HL-60/S4 (cell line): ENCODE measurements around the gene EML4.
"Not testable (repeated sequence)": the region's sequence is repeated elsewhere in the genome, so short reads cannot be mapped to it uniquely, and the experiment has no call there.

ENCODE experiments used
- in situ Hi-C: fragments of 300-500 bp; cut with MboI; formaldehyde crosslinking; loops from 2 replicates; pipeline ENCODE4 v1.14.3; 2022; ENCODE audit warnings: low sequenced_read_pairs

EML4 gene

DNA sequence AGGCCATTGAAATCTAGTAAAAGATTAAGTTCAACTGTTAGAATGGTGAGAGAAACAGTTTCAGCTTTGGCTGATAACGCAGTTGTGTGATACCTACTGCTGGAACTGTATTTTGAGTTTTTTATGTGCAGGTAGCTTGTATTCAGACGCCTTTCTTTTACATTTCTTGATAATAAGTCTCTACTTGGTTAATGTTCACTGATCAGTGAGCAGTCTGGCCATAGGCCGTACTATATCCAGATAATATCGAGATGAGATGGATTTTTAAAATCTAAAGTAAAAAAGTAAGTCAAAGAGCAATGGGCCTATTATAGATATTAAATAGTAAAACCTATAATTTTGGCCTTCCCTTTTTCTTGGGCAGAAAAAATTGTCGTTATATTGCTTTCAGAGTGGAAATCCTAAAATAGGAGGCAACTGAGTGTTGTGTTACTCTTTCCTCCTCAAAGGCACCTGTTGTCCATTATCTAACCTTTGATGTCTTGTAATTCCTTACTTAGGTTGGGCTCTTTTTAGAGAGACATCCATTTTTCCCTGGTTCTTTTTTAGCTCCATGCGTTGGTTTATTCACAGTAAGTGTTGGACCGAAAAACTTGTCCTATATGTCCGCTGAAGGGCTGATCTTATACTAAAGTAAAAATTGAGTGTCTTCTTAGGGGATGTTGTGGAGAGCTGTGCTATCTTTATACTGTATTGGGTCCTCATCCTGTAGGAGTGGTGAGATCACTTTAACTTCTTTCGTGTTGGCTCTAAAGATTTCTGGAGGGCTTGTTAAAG, 1.7 kb downstream of the EML4 start:
- in situ Hi-C loops, result no loop called here

DNA sequence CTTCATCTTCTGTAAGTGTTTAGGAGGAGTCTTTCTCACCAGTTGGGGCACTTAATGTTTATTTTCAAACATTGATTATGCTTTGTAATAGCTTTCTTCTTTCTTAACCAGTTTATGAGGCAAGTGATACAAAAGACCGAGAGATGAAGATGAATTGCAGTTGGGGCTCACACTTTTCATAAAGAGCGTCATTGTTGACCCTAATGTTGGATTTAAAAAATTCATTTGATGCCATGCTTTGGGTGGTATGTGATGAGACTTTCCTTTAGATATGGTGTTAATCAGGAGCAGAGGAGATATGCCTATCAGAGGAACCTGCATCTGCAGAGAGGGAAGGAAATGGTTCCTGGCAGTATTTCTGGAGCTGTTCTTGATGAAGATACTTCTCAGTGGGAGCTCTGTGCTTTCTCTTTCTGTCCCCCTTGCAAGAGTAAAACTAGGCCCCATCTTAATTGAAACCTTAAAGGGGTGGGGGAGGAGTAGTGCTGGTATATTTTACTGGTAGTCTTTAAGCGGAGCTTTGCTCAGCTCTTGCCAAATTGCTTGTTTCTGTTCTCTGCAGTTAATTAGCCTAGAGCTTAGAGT, 2.3 kb downstream of the EML4 start:
- in situ Hi-C loops, result no loop called here

DNA sequence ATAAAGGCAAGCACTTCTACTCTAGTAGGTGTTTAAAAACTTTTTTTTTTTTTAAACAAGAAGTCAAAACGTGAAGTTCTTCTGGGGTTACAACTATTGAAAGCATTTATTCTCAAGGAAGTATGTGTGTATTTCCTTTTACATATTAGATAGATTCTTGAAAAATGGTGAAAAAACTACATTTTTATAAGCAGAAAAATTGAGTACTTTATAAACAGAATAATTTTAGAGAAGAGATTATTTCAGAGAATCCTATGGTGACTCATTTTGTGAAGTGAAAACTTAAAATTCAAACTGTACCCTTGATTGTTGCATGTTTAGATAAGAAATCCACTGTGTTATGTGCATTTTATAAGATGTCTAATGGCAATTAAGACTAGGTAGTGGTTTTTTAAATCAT, 2.9 kb downstream of the EML4 start:
- in situ Hi-C loops, result no loop called here

DNA sequence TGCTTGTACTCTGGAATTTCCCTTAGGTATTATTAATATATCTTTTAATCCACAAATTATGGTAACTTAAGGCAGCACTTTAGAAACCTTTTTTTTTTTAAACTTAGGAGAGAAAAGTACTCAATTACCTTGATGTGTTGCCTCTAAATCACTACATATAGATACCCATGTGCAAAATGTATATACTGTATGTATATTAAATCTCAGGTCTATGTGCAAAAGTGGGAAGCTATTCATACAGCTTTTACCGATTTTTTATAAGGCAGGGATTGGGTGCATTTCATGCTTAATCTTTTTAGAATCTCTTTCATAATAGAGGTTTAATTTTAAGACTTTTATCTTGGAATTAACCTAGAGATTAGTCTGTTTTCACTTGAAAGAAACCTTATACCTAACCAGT, 3.4 kb downstream of the EML4 start:
- in situ Hi-C loops, result no loop called here

DNA sequence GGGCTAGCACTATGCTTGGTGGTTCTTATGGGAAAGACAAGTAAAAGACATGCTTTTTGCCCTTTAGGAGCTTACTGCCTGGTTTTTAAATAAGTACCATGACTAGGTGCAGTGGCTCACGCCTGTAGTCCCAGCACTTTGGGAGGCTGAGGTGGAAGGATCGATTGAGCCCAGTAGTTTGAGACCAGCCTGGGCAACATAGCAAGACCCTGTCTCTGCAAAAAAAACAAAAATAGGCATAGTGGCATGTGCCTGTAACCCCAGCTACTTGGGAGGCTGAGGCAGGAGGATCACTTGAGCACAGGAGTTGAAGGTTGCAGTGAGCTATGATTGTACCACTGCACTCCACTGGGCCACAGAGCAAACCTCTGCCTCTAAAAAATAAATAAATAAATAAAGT, 4.3 kb downstream of the EML4 start:
- in situ Hi-C loops, result not testable (repeated sequence)

DNA sequence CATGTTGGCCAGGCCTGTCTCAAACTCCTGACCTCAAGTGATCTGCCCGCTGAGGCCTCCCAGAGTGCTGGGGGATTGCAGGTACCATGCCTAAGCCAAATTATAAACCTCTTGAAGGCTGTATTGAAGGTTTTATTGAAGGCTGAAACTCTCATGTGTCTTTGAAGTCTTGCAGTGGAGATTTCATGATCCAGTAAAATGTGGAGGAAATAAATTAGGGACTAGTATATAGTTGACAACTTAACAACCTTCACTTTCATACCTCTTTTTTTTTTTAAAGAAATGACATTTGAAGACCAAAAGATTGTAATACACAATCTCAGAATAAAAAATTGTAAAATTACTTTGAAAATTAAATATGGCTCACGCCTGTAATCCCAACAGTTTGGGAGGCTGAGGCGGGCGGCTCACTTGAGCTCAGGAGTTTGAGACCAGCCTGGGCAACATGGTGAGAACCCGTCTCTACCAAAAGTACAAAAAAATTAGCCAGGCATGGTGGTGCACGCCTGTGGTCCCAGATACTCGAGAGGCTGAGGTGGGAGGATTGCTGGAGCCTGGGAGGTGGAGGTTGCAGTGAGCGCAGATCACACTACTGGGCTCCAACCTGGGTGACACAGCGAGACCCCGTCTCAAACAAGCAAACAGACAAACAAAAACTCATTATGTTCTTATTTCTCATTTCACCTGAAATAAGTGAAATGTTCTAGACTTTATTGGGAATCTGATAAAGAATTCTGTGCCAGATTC, 8.0 kb downstream of the EML4 start:
- in situ Hi-C loops, result no loop called here

DNA sequence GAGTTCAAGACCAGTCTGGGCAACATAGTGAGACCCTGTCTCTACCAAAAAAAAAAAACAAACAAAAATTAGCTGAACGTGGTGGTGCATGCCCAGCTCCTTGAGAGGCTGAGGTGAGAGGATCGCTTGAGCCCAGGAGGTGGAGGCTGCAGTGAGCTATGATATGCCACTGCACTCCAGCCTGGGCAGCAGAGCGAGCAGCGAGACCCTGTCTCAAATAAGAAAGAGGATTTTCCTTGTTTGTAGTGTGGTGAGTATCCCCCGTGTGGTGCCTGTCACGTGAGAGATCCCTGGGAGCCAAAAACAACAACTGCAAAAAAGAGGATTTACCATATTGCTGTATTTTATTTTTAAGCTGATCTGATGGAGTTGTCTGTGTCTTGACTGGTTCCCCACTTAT, 9.2 kb downstream of the EML4 start:
- in situ Hi-C loops, result no loop called here

DNA sequence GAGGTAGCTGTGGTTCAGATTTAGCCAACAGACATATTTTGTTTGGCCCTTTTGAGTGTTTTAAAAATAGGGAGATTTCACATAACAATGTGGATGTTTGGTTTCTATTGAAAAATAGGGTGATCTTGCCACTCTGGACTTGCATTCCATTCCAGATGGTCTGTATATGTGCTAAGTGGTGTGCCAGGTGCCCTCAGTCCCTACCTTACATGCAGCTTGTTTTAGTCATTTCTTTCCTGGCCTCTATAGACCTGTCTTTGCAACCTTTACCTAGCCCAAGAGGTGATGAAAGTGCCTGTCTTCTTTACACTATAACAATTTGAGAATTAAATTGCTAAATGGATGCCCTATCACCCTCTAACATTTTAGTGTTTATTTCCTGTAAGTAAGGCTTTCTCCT, 11.1 kb downstream of the EML4 start:
- in situ Hi-C loops, result no loop called here

DNA sequence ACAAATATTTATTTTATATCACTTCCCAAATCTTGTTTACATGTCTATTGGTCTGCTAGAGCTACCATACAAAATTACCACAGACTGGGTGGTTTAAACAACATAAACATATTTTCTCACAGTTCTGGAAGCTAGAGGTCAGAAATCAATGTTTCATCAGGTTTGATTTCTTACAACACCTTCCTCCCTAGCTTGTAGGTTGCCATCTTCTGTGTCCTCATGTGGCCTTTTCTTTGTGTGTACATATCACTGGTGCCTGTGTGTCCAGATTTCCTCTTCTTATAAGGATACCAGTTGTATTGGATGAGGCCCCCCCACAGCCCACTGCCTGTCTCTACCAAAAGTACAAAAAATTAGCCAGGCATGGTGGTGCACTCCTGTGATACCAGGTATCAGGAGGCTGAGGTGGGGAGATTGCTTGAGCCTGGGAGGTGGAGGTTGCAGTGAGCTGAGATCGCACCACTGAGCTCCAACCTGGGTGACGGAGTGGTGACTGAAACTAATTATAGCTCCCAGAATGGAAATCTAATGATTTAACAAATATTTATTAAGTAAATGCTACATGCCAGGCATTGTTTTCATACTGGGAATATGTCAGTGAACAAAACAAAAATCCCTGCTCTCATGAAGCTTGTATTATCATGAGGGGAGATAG, 13.6 kb downstream of the EML4 start:
- in situ Hi-C loops, result no loop called here

DNA sequence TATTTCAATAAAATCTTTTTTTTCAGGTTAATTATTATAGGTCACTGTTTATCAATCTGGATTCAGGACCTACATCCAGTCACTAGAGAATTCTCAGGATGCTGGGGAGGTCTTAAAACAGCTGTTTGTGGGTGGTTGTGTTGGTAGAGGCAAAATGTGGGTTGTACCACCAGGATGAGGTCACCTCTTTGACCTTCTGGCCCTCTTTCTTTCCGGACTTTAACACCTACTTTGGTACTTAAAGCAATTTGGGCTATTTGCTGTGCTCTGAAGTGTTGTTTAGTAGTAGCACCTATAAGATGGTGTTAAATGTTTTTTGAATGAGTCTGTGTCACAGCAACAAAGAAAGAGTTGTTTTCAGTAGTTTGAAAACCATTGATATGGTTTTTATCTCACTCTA, 14.6 kb downstream of the EML4 start:
- in situ Hi-C loops, result no loop called here

DNA sequence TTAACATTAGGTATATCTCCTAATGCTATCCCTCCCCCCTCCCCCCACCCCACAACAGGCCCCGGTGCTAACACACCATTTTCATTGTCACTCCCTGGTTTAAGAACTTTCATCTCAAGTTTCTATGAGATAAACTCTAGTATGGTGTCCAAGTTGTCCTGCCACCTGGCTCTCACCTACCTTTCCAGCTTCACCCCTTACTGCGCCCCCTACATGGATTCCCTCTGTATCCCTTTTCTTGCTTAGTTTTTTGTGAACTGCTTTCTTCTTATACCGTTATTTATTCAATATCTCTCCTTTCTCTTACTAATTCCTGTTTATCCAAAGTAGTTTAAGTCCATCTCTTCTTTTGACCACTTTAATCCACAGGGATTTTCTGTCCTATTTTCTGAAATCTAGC, 15.2 kb downstream of the EML4 start:
- in situ Hi-C loops, result no loop called here

DNA sequence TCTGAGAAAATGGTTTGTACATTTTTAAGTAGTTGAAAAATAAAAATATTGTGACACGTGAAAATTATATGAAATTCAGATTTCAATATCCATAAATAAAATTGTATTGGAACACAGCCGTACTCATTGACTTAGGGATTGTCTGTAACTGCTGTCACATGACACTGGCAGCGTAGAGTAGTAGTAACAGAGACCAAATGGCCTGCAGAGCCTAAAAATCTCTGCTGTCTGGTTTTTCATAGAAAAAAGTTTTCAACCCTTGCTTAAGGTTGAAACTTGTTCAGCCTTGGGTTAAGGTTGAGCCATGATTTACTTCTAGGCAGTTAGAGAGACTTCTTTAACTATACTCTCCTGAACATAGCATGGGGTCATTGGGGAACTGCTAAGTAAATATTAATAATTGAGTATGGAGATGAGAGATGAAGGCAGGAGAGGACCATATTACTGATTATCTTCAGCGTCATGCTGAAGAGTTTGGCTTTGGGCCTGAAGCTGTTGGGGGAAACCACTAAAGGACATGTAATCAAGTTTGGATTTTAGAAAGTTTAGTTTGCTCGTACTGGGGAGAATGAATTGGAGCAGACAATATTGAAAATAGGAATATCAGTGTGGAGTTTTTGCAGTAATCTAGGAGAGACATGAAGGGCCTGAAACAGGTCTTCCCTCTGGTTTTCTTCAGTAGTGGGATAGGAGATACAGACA, 16.2 kb downstream of the EML4 start:
- in situ Hi-C loops, result no loop called here

DNA sequence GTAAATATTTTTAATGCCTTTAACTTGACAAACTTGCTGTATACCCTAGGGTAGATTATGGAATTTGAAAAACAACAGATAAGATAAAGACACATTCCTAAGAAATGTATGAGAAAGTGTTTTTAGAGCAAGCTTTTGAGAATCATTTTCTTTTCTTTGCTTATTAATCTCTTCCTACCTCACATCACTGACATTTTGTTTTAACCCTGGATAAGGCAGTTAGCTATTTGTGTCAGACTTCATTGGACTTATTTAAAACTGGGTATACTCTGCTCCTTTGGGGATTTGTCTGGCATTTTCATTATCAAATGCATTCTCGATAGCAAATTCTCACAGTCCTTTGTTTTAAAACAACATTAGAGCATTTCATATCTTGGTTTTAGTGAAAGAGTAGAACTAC, 17.2 kb downstream of the EML4 start:
- in situ Hi-C loops, result no loop called here

DNA sequence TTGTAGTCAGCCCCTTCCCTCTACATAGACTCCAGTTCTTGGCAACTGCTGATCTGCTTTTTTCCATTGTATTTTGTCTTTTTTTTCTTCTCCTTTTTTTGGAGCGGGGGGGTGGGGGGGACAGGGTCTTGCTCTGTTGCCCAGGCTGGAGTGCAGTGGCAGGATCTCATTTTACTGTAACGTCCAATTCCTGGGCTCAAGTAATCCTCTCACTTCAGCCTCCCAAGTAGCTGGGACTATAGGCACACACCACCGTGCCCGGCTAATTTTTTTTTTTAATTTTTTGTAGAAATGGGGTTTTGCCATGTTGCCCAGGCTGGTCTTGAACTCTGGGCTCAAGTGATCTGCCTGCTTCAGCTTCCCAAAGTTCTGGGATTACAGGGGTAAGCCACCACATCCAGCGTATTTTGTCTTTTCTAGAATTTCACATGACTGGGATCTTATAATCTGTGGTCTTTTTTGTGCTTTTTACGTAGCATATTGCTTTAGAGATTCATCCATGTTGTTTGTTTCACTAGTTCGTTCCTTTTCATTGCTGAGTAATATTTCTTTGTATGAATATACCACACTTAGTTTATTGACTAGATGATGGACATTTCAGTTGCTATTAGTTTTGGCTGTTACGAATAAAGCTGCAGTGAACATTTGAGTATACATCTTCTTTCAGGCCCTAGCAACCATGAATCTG, 17.9 kb downstream of the EML4 start:
- in situ Hi-C loops, result no loop called here

DNA sequence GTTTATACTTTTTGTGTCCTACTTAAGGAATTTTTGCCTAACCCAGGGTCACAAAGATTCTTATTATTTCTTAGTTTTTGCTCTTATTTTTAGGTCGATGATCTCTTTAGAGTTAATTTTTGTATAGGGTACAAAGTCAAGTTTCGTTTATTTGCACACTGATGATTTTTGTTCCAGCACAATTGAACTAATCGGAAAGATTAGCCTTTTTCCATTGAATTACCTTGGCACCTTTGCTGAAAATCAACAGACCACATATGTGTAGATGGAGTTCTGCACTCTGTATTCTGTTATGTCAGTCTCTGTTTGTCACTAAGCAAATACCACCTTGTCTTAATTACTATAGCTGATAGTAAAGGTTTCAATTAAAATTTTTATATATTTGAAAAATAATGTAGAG, 18.7 kb downstream of the EML4 start:
- in situ Hi-C loops, result no loop called here

DNA sequence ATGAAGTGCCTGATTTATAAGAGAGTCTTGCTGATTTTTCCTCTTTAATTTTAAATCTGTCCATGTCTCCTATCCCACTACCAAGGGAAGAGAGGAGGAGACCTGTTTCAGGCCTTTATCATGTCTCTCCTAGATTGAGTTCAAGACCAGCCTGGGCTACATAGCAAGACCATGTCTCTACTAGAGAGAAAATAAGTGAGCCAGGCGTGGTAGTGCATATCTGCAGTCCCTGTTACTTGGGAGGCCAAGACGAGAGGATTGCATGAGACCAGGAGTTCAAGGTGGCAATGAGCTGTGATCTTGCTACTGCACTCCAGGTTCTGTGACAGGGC, 20.0 kb downstream of the EML4 start:
- in situ Hi-C loops, result no loop called here

DNA sequence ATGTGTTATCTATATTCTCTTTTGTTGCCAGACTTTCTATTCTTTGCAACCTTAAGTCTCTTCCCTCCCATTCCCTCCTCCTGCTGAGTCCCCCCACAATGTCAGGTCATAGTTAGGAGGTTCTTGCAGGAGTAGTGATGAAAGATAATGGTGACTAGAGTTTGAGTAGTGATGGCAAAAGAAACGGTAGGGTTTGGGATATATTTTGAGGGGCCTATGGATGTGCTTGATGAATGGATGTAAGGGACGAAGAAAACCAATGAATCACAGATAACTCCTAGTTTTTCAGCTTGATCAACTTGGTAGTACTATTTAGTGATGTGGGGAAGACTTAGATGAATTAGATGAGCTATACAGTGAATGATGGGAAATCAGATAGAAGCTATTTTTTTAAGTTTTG, 21.0 kb downstream of the EML4 start:
- in situ Hi-C loops, result loop anchor here (10.0 kb wide), 1 partner anchor 85 kb away; no protein-coding TSS in a partner anchor

DNA sequence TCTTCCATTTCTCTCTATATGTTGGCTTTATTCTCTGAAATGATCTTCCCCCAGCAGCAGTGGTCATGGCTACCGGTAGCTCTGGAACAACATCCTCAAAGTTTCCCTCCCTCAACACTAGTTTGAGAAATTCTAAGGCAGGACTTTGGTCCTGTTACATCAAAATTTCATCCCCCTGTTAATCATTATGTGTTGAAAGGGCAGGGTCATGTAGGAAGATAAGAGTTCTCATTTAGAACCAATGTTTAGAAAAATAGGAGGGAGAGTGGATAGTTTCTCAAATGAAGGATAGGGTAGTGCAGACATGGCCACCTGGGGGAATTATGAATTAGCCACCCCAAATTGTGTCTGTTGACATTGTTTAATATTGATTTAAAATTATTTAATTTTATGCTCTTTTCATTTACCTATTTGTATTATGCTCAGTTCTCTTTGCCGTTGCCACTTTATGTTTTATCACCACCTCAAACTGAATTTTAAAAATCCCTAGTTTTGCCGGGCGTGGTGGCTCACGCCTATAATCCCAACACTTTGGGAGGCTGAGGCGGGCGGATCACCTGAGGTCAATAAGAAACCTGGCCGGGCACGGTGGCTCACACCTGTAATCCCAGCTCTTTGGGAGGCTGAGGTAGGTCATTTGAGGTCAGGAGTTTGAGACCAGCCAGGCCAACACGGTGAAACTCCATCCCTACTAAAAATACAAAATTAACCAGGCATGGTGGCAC, 22.3 kb downstream of the EML4 start:
- in situ Hi-C loops, result loop anchor here (10.0 kb wide), 1 partner anchor 87 kb away; no protein-coding TSS in a partner anchor

DNA sequence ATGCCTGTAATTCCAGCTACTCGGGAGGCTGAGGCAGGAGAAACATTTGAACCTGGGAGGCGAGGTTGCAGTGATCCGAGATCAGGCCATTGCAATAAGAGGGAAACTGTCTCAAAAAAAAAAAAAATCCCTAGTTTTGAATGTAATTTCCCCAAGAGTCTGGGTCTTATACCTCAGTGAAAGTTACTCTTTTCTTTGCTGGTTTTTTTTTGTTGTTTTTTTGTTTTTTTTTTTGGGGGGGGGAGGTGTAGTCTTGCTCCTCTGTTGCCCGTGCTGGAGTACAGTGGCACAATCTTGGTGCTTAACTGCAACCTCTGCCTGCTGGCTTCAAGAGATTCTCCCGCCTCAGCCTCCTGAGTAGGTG, 22.8 kb downstream of the EML4 start:
- in situ Hi-C loops, result loop anchor here (10.0 kb wide), 1 partner anchor 87 kb away; no protein-coding TSS in a partner anchor
